ENCODE data around the gene GTPBP2. TPM values are rescaled to one million over a fixed set of nuclear protein-coding genes. Genes with fewer than 3 reads are reported as not detected.

Gene GTPBP2
- total RNA-seq, 1 donor from 2014 or later: 96.5 TPM

- DNase-seq (ENCODE audit: low read depth): no peak
- H3K27me3 ChIP-seq (ENCODE audit: control insufficient read depth, insufficient read depth, low read length): no peaks in the 10 kb centered on the region
- TF ChIP-seq, protein P1, sequence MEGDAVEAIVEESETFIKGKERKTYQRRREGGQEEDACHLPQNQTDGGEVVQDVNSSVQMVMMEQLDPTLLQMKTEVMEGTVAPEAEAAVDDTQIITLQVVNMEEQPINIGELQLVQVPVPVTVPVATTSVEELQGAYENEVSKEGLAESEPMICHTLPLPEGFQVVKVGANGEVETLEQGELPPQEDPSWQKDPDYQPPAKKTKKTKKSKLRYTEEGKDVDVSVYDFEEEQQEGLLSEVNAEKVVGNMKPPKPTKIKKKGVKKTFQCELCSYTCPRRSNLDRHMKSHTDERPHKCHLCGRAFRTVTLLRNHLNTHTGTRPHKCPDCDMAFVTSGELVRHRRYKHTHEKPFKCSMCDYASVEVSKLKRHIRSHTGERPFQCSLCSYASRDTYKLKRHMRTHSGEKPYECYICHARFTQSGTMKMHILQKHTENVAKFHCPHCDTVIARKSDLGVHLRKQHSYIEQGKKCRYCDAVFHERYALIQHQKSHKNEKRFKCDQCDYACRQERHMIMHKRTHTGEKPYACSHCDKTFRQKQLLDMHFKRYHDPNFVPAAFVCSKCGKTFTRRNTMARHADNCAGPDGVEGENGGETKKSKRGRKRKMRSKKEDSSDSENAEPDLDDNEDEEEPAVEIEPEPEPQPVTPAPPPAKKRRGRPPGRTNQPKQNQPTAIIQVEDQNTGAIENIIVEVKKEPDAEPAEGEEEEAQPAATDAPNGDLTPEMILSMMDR (IDR thresholded peaks at IDR 0.05; ENCODE audit: insufficient read depth, low read length, poor library complexity, severe bottlenecking): no peak
- H3K4me3 ChIP-seq (ENCODE audit: low read depth, low read length): no peak overlapping the region
- peaks cover 6% of the 10 kb centered on the region for H3K36me3 ChIP-seq (ENCODE audit: control insufficient read depth, insufficient read depth, low read length)
These were observed 45.2 kb upstream of the GTPBP2 start for GRCh38 chr6:43674291-43674690.

- Histone ChIP-seq H3K36me3 (ENCODE audit: control insufficient read depth, insufficient read depth, low read length) (peaks cover 6% of the 10 kb centered on the region), H3K4me3 (ENCODE audit: low read depth, low read length) (no peak overlapping the region), H3K27me3 (ENCODE audit: control insufficient read depth, insufficient read depth, low read length) (no peaks in the 10 kb centered on the region)
- DNase-seq (ENCODE audit: low read depth): no peak
- TF ChIP-seq, protein P1 (IDR thresholded peaks at IDR 0.05; ENCODE audit: insufficient read depth, low read length, poor library complexity, severe bottlenecking): no peak
These were observed 44.5 kb upstream of the GTPBP2 start for GRCh38 chr6:43673444-43674084.

DNA sequence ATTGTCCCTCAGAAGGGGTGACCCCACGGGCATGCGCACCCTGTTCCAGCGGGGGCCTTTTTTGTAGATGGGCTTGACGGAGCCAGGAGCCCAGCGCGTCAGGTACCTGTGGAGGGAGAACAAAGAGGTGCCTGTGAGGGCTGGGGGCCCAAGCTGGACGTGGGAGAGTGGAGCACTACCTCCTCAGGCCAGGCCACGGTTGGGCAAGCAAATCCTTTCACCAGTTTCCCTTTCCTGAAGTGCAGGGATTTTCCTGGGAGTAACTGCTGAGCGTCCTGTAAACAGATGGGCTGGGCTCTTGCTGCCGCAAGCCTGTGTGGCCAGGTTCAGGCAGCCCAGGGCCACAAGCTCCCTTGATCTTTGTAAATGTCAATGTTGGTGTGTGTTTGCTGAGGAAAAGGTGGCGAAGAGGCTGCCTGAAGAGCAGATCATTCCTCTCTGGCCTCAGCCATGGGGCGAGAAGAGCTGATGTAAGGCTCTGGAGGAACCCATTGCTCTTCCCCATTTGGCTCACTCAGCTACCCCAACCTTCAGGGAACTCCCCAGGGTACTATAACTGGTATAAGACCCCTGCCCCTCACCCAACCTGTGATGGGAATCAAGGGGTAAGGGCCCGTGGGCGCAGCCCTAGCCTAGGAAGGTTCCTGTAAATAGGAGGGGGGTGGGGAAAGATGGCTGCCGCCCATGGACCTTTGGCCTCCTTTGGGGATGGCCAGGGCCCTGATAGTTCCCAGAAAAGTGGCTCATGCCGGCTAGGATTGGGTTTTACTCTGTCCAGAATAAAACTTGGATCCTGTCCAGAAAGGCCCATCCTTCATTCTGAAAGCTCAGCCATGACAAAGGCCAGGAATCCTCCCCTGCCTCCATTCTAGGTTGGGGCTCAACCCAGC lies 43.0 kb upstream of the GTPBP2 start:
- Histone ChIP-seq H3K4me3 (ENCODE audit: low read depth, low read length) (no peak overlapping the region), H3K36me3 (ENCODE audit: control insufficient read depth, insufficient read depth, low read length) (peaks cover 4% of the 10 kb centered on the region), H3K27me3 (ENCODE audit: control insufficient read depth, insufficient read depth, low read length) (no peaks in the 10 kb centered on the region)
- TF ChIP-seq, protein P1 (IDR thresholded peaks at IDR 0.05; ENCODE audit: insufficient read depth, low read length, poor library complexity, severe bottlenecking): no peak
- no peak for DNase-seq (ENCODE audit: low read depth)

- Histone ChIP-seq H3K27me3 (ENCODE audit: control insufficient read depth, insufficient read depth, low read length) (no peaks in the 10 kb centered on the region), H3K4me3 (ENCODE audit: low read depth, low read length) (no peak overlapping the region), H3K36me3 (ENCODE audit: control insufficient read depth, insufficient read depth, low read length) (peaks cover 4% of the 10 kb centered on the region)
- no peak for DNase-seq (ENCODE audit: low read depth)
- TF ChIP-seq, protein P1 (IDR thresholded peaks at IDR 0.05; ENCODE audit: insufficient read depth, low read length, poor library complexity, severe bottlenecking): no peak
These were observed 42.1 kb upstream of the GTPBP2 start for GRCh38 chr6:43671011-43671800.

DNA sequence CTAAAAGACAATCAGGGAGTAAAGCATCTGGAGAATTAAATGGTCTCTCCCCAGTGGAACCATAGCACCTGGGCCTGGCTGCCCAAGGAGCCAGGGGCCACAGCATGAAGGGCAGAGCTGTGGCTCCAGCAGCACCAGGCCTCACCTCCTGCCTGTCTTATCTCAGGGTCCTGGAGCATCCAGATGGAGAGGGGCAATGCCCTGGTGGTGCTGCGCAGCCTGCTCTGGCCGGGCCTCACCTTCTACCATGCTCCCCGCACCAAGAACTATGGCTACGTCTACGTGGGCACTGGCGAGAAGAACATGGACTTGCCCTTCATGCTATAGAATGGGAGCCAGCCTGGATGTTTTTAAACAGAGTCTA lies 41.5 kb upstream of the GTPBP2 start:
- Histone ChIP-seq H3K36me3 (ENCODE audit: control insufficient read depth, insufficient read depth, low read length) (peaks cover 4% of the 10 kb centered on the region), H3K27me3 (ENCODE audit: control insufficient read depth, insufficient read depth, low read length) (no peaks in the 10 kb centered on the region), H3K4me3 (ENCODE audit: low read depth, low read length) (no peak overlapping the region)
- TF ChIP-seq, protein P1 (IDR thresholded peaks at IDR 0.05; ENCODE audit: insufficient read depth, low read length, poor library complexity, severe bottlenecking): no peak
- DNase-seq (ENCODE audit: low read depth): no peak
